H9 (cell line): ENCODE data around the gene MROH7. TPM values are rescaled to one million over a fixed set of nuclear protein-coding genes. Genes with fewer than 3 reads are reported as not detected.

Experiments
- DNase-seq: peaks from one replicate; pipeline ENCODE4 v3.0.0-alpha.2; 2017
- H2AFZ ChIP-seq: one replicate; pipeline ENCODE4 v1.6.1; 2013; ENCODE audit warnings: mild to moderate bottlenecking, low read length, control low read depth, moderate library complexity
- H2AK5ac ChIP-seq: 2 replicates; pipeline ENCODE4 v1.6.1; 2013; ENCODE audit warnings: low read length, control low read depth, mixed read lengths; ENCODE audit not compliant: insufficient read length
- H2BK120ac ChIP-seq: one replicate; pipeline ENCODE4 v1.6.1; 2013; ENCODE audit warnings: low read depth, mild to moderate bottlenecking, low read length, control low read depth, inconsistent platforms; ENCODE audit not compliant: poor library complexity, severe bottlenecking
- H2BK12ac ChIP-seq: 2 replicates; pipeline ENCODE4 v1.6.1; 2013; ENCODE audit warnings: low read length, control low read depth, mixed read lengths, low read depth; ENCODE audit not compliant: insufficient read length
- H2BK15ac ChIP-seq: 2 replicates; pipeline ENCODE4 v1.6.1; 2013; ENCODE audit warnings: low read depth, low read length, control low read depth
- H2BK20ac ChIP-seq: one replicate; pipeline ENCODE4 v1.6.1; 2013; ENCODE audit warnings: low read depth, mild to moderate bottlenecking, low read length, control low read depth, inconsistent platforms; ENCODE audit not compliant: poor library complexity, severe bottlenecking
- H2BK5ac ChIP-seq: 2 replicates; pipeline ENCODE4 v1.6.1; 2013; ENCODE audit warnings: low read length, control low read depth, mixed read lengths; ENCODE audit not compliant: insufficient read length
- H3K14ac ChIP-seq: 2 replicates; pipeline ENCODE4 v1.6.1; 2013; ENCODE audit warnings: low read length, control low read depth; ENCODE audit not compliant: insufficient read depth
- H3K18ac ChIP-seq: 2 replicates; pipeline ENCODE4 v1.6.1; 2013; ENCODE audit warnings: low read depth, mild to moderate bottlenecking, mixed read lengths, low read length, control low read depth; ENCODE audit not compliant: insufficient read length
- H3K23ac ChIP-seq: 2 replicates; pipeline ENCODE4 v1.6.1; 2013; ENCODE audit warnings: low read length, control low read depth, mixed read lengths, low read depth; ENCODE audit not compliant: insufficient read length
- H3K23me2 ChIP-seq: 2 replicates; pipeline ENCODE4 v1.6.1; 2013; ENCODE audit warnings: low read depth, mild to moderate bottlenecking, mixed read lengths, low read length, control low read depth; ENCODE audit not compliant: insufficient read length, poor library complexity, severe bottlenecking
- H3K27ac ChIP-seq: 2 replicates; pipeline ENCODE4 v1.5.1; 2013; ENCODE audit warnings: low read length, control low read depth, mixed read lengths, low read depth; ENCODE audit not compliant: insufficient read length
- H3K27me3 ChIP-seq: 2 replicates; pipeline ENCODE4 v1.6.1; 2013; ENCODE audit warnings: low read length, control low read depth, inconsistent platforms; ENCODE audit not compliant: insufficient read depth
- H3K4ac ChIP-seq: 2 replicates; pipeline ENCODE4 v1.6.1; 2013; ENCODE audit warnings: low read depth, mild to moderate bottlenecking, control low read depth, inconsistent platforms, low read length, moderate library complexity
- H3K4me1 ChIP-seq: 2 replicates; pipeline ENCODE4 v1.6.1; 2013; ENCODE audit warnings: low read length, control low read depth, inconsistent platforms; ENCODE audit not compliant: insufficient read depth
- H3K4me2 ChIP-seq: 2 replicates; pipeline ENCODE4 v1.6.1; 2013; ENCODE audit warnings: low read length, control low read depth, mixed read lengths; ENCODE audit not compliant: insufficient read length, insufficient read depth
- H3K56ac ChIP-seq: 2 replicates; pipeline ENCODE4 v1.6.1; 2013; ENCODE audit warnings: low read depth, mild to moderate bottlenecking, mixed read lengths, low read length, control low read depth; ENCODE audit not compliant: insufficient read length
- H3K79me1 ChIP-seq: 2 replicates; pipeline ENCODE4 v1.6.1; 2013; ENCODE audit warnings: low read depth, mild to moderate bottlenecking, moderate library complexity, low read length, control low read depth, inconsistent platforms; ENCODE audit not compliant: insufficient read depth, poor library complexity, severe bottlenecking
- H3K79me2 ChIP-seq: 2 replicates; pipeline ENCODE4 v1.6.1; 2013; ENCODE audit warnings: low read length, control low read depth, inconsistent platforms; ENCODE audit not compliant: insufficient read depth
- H3K9ac ChIP-seq: 2 replicates; pipeline ENCODE4 v1.6.1; 2013; ENCODE audit warnings: low read length, control low read depth, mixed read lengths; ENCODE audit not compliant: insufficient read length; ENCODE audit errors: extremely low read depth
- H3K9me3 ChIP-seq: one replicate; pipeline ENCODE4 v1.6.1; 2013; ENCODE audit warnings: low read depth, low read length, inconsistent platforms; ENCODE audit not compliant: control insufficient read depth
- H3T11ph ChIP-seq: one replicate; pipeline ENCODE4 v1.6.1; 2013; ENCODE audit warnings: mild to moderate bottlenecking, low read length, control low read depth, inconsistent platforms
- H4K20me1 ChIP-seq: one replicate; pipeline ENCODE4 v1.6.1; 2013; ENCODE audit not compliant: control insufficient read depth, insufficient read length, insufficient read depth
- H4K5ac ChIP-seq: 2 replicates; pipeline ENCODE4 v1.6.1; 2013; ENCODE audit warnings: low read depth, mild to moderate bottlenecking, mixed read lengths, low read length, control low read depth; ENCODE audit not compliant: insufficient read length
- H4K8ac ChIP-seq: replicated peaks from 2 replicates; pipeline ENCODE4 v1.6.1; 2013; ENCODE audit warnings: low read length, control low read depth, mixed read lengths, low read depth; ENCODE audit not compliant: insufficient read length
- H4K91ac ChIP-seq: 2 replicates; pipeline ENCODE4 v1.6.1; 2013; ENCODE audit warnings: low read depth, mild to moderate bottlenecking, moderate library complexity, mixed read lengths, low read length, control low read depth; ENCODE audit not compliant: insufficient read length
- H3K27ac Mint-ChIP-seq, 3 experiments: 2 replicates in 2 of 3; 3 replicates in 1 of 3; pipeline ENCODE4 v1.8.0; 2020 to 2021; ENCODE audit warnings: mixed read lengths in 3 of 3, mild to moderate bottlenecking in 1 of 3, moderate library complexity in 1 of 3
- H3K27me3 Mint-ChIP-seq: 2 replicates; pipeline ENCODE4 v1.8.0; 2021; ENCODE audit warnings: low read depth, mild to moderate bottlenecking, moderate library complexity, mixed read lengths
- H3K36me3 Mint-ChIP-seq, 3 experiments: 2 replicates in 2 of 3; 3 replicates in 1 of 3; pipeline ENCODE4 v1.8.0; 2020 to 2021; ENCODE audit warnings: low read depth in 3 of 3, mixed read lengths in 3 of 3; ENCODE audit not compliant: insufficient read depth in 1 of 3
- H3K4me1 Mint-ChIP-seq, 2 experiments: 2 replicates each; pipeline ENCODE4 v1.8.0; 2020; ENCODE audit warnings: mixed read lengths in 2 of 2
- H3K4me3 Mint-ChIP-seq, 2 experiments: 2 replicates in 1 of 2; 3 replicates in 1 of 2; pipeline ENCODE4 v1.8.0; 2020 to 2021; ENCODE audit warnings: mild to moderate bottlenecking in 2 of 2, mixed read lengths in 2 of 2, moderate library complexity in 1 of 2
- H3K9me3 Mint-ChIP-seq, 2 experiments: 2 replicates in 1 of 2; 3 replicates in 1 of 2; pipeline ENCODE4 v1.8.0; 2020; ENCODE audit warnings: mild to moderate bottlenecking in 2 of 2, mixed read lengths in 2 of 2, moderate library complexity in 1 of 2
- WGBS: extraction: QIAGEN DNeasy Blood & Tissue Kit; methylation state at CpG from one replicate; pipeline ENCODE4 v1.1.7; 2013; ENCODE audit warnings: missing lambda C conversion rate, low lambda C conversion rate, mixed read lengths; ENCODE audit not compliant: insufficient read length; ENCODE audit errors: extremely low coverage; 5-methylcytosine and 5-hydroxymethylcytosine counted together
- total RNA-seq: library from RNA; stranded (reverse); gene quantifications from 2 replicates; pipeline ENCODE4 v1.2.1, GENCODE V29; 2021
- TF ChIP-seq, protein P1 (sequence below): fragments of 200-600 bp; sonication (generic); conservative IDR thresholded peaks from 3 replicates; pipeline ENCODE4 v1.8.0; 2021; ENCODE audit warnings: antibody characterized with exemption, mild to moderate bottlenecking

Gene MROH7
- total RNA-seq, 1 experiment from 2014 or later, result 0.09 TPM

DNA sequence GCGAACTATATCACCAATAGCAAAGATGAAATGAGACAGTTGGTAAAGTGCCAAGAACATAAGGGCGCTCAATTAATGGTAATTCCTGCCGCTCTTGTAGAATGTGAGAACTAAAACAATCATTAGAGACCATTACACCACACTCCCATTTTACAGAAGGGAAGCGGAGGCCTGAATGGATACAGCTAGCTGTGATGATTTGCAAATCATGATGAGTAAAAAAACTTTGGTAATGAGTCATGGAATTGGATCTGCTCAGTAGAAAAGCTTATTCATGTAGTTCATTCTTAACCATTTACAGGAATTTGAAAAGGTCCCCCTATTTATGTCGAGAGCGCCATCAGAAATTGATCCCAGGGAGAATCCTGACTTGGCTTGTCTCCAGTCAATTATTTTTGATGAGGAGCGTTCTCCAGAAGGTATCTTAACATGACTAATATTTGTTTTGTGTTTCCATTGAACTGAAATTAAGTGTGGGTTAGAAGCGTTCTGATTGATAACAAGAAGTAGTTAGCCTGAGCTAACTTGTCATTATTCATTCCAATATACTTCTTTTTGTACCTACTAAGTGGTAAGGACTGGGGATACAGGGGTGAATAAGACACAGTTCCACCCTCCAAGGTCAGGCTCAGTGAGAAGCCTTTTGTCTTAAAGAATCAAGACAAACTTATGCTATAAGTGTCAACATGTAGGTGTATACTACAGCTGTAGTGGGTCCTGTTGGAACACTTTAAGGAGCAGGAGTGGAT, 74.9 kb downstream of the MROH7 start:
- Histone ChIP-seq H4K5ac (no peak overlapping the region), H4K20me1 (no peaks in the 10 kb centered on the region), H2AFZ (peak overlapping the region; percentile 60), H3K79me1 (peaks cover 2% of the 10 kb centered on the region), H2BK12ac (no peak overlapping the region), H3K9ac (peak overlapping the region; percentile 86), H3K4me2 (peak overlapping the region; percentile 94), H3K9me3 (no peaks in the 10 kb centered on the region), H2BK20ac (no peak overlapping the region), H3K56ac (no peak overlapping the region), H3T11ph (no peak overlapping the region), H3K18ac (no peak overlapping the region), H2BK120ac (no peak overlapping the region), H3K4ac (no peak overlapping the region), H4K91ac (no peak overlapping the region), H2AK5ac (no peak overlapping the region), H4K8ac (no peak overlapping the region), H3K14ac (no peak overlapping the region), H2BK5ac (no peak overlapping the region), H3K79me2 (no peaks in the 10 kb centered on the region), H3K27ac (no peak overlapping the region), H3K23ac (no peak overlapping the region), H2BK15ac (no peak overlapping the region), H3K4me1 (no peaks in the 10 kb centered on the region), H3K27me3 (no peaks in the 10 kb centered on the region), H3K23me2 (peaks cover 7% of the 10 kb centered on the region)
- no peaks in the 10 kb centered on the region for H3K9me3 Mint-ChIP-seq
- TF ChIP-seq, protein P1, sequence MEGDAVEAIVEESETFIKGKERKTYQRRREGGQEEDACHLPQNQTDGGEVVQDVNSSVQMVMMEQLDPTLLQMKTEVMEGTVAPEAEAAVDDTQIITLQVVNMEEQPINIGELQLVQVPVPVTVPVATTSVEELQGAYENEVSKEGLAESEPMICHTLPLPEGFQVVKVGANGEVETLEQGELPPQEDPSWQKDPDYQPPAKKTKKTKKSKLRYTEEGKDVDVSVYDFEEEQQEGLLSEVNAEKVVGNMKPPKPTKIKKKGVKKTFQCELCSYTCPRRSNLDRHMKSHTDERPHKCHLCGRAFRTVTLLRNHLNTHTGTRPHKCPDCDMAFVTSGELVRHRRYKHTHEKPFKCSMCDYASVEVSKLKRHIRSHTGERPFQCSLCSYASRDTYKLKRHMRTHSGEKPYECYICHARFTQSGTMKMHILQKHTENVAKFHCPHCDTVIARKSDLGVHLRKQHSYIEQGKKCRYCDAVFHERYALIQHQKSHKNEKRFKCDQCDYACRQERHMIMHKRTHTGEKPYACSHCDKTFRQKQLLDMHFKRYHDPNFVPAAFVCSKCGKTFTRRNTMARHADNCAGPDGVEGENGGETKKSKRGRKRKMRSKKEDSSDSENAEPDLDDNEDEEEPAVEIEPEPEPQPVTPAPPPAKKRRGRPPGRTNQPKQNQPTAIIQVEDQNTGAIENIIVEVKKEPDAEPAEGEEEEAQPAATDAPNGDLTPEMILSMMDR, result no peak
- no peak for DNase-seq
- peak overlapping the region in 2 of 3 experiments; percentile 87 to 88; a peak in 5 of 7 replicates for H3K27ac Mint-ChIP-seq
- peak overlapping the region; percentile 88 to 91 for H3K4me3 Mint-ChIP-seq
- no CpG with 5 or more reads among the region's 8 CpGs for WGBS
- peaks cover 7 to 26% (median 24%) of the 10 kb centered on the region in 3 experiments; a peak in 6 of 7 replicates for H3K36me3 Mint-ChIP-seq
- H3K4me1 Mint-ChIP-seq, result peaks cover 13 to 14% of the 10 kb centered on the region in 2 experiments
- peaks cover 23% of the 10 kb centered on the region for H3K27me3 Mint-ChIP-seq
